ENCODE results near the gene CLEC5A. TPM values are rescaled to one million over a fixed set of nuclear protein-coding genes. Genes with fewer than 3 reads are reported as not detected.

The CLEC5A gene
- total RNA-seq, 4 donors from 2014 or later, result 0.47 to 3.3 (median 1.1) TPM

- peaks cover 0 to 17% (median 0%) of the 10 kb centered on the region in 3 donors for H3K9me3 ChIP-seq
- intact Hi-C loops (cut with DNase I), result no loop called here
- no peak for DNase-seq
- H3K27ac ChIP-seq, result no peak overlapping the region
- H3K36me3 ChIP-seq, result no peaks in the 10 kb centered on the region
- no peak overlapping the region for H3K4me3 ChIP-seq
- no peak for TF ChIP-seq POLR2A (IDR thresholded peaks at IDR 0.05)
- TF ChIP-seq, protein P1, sequence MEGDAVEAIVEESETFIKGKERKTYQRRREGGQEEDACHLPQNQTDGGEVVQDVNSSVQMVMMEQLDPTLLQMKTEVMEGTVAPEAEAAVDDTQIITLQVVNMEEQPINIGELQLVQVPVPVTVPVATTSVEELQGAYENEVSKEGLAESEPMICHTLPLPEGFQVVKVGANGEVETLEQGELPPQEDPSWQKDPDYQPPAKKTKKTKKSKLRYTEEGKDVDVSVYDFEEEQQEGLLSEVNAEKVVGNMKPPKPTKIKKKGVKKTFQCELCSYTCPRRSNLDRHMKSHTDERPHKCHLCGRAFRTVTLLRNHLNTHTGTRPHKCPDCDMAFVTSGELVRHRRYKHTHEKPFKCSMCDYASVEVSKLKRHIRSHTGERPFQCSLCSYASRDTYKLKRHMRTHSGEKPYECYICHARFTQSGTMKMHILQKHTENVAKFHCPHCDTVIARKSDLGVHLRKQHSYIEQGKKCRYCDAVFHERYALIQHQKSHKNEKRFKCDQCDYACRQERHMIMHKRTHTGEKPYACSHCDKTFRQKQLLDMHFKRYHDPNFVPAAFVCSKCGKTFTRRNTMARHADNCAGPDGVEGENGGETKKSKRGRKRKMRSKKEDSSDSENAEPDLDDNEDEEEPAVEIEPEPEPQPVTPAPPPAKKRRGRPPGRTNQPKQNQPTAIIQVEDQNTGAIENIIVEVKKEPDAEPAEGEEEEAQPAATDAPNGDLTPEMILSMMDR (IDR thresholded peaks at IDR 0.05), result no peak
- no peaks in the 10 kb centered on the region for H3K4me1 ChIP-seq
- 39% methylated on average over 1 of the region's 1 CpG for WGBS, 2 donors
- no peaks in the 10 kb centered on the region for H3K27me3 ChIP-seq
These were observed 2.9 kb downstream of the CLEC5A start for GRCh38 chr7:141943846-141944245.

DNA sequence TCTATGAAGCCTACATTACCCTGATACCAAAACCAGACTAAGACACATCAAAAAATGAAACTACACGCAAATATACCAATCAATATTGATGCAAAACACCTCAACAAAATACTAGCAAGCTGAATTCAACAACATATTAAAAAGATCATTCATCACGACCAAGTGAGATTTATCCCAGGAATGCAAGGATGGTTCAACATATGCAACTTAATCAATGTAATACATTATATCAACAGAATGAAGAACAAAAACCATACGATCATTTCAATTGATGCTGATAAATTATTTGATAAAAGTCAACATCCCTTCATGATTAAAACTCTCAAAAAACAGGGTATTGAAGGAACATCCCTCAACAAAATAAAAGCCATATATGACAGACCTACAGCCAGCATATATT lies 5.7 kb downstream of the CLEC5A start:
- no peaks in the 10 kb centered on the region for H3K36me3 ChIP-seq

GRCh38 chr7:141930211-141930610 lies 16.6 kb downstream of the CLEC5A start:
- intact Hi-C loops (cut with DNase I), result no loop called here

More for the DNA sequence above, 5.7 kb downstream of the CLEC5A start:
- Histone ChIP-seq H3K4me1 (no peaks in the 10 kb centered on the region), H3K4me3 (no peak overlapping the region), H3K27ac (no peak overlapping the region), H3K9me3 (peaks cover 0 to 25% (median 0%) of the 10 kb centered on the region in 3 donors), H3K27me3 (no peaks in the 10 kb centered on the region)
- 76 to 87% methylated on average over 3 of the region's 3 CpGs for WGBS, 2 donors
- intact Hi-C loops (cut with DNase I), result no loop called here
- no peak for DNase-seq
- no peak for TF ChIP-seq POLR2A (IDR thresholded peaks at IDR 0.05)
- TF ChIP-seq, protein P1 (IDR thresholded peaks at IDR 0.05), result no peak

DNA sequence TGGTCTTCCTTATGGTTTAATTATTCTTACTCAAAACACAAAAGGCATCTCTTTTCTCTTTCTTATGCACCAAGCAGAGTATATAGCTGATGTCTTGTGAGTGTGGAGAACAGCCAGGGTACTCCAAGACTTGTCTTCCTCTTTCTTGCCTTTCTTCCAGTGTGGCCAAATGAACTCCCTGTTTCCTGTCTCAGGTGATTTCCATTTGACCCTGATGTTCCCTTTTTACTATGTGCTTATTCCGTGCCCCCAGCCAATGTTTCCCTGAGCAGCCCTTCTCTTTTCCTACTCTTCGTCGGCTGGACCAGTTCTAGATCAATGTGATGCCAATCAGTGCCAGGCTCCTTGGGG lies 18.0 kb downstream of the CLEC5A start:
- H3K36me3 ChIP-seq, result no peaks in the 10 kb centered on the region
- no peak for DNase-seq
- no peaks in the 10 kb centered on the region for H3K27me3 ChIP-seq
- H3K4me3 ChIP-seq, result no peak overlapping the region
- no peak overlapping the region for H3K27ac ChIP-seq
- no peaks in the 10 kb centered on the region for H3K9me3 ChIP-seq
- TF ChIP-seq, protein P1 (IDR thresholded peaks at IDR 0.05), result no peak
- TF ChIP-seq POLR2A (IDR thresholded peaks at IDR 0.05), result no peak
- intact Hi-C loops (cut with DNase I), result no loop called here
- no peaks in the 10 kb centered on the region for H3K4me1 ChIP-seq
- 80 to 82% methylated on average over 3 of the region's 3 CpGs for WGBS, 2 donors

More at GRCh38 chr7:141930211-141930610, 16.6 kb downstream of the CLEC5A start:
- no peak for TF ChIP-seq POLR2A (IDR thresholded peaks at IDR 0.05)
- TF ChIP-seq, protein P1 (IDR thresholded peaks at IDR 0.05), result no peak
- no peak overlapping the region for H3K4me3 ChIP-seq
- no peak for DNase-seq
- no peaks in the 10 kb centered on the region for H3K36me3 ChIP-seq
- H3K27me3 ChIP-seq, result no peaks in the 10 kb centered on the region
- WGBS, 2 donors, result 72 to 77% methylated on average over 5 of the region's 5 CpGs
- H3K4me1 ChIP-seq, result no peaks in the 10 kb centered on the region
- no peaks in the 10 kb centered on the region for H3K9me3 ChIP-seq
- H3K27ac ChIP-seq, result no peak overlapping the region

- TF ChIP-seq POLR2A (IDR thresholded peaks at IDR 0.05), result no peak
- TF ChIP-seq, protein P1 (IDR thresholded peaks at IDR 0.05), result no peak
- H3K27me3 ChIP-seq, result no peaks in the 10 kb centered on the region
- 71 to 82% methylated on average over 2 of the region's 2 CpGs for WGBS, 2 donors
- intact Hi-C loops (cut with DNase I), result no loop called here
- H3K4me3 ChIP-seq, result no peak overlapping the region
- no peak overlapping the region for H3K27ac ChIP-seq
- H3K36me3 ChIP-seq, result no peaks in the 10 kb centered on the region
- no peaks in the 10 kb centered on the region for H3K9me3 ChIP-seq
- no peaks in the 10 kb centered on the region for H3K4me1 ChIP-seq
- no peak for DNase-seq
These were observed 18.5 kb downstream of the CLEC5A start for GRCh38 chr7:141928146-141928844.
